HepG2 (cell line): ENCODE measurements around the gene JAGN1. TPM values are rescaled to one million over a fixed set of nuclear protein-coding genes. Genes with fewer than 3 reads are reported as not detected.
A peak's percentile ranks its signal among the peaks of the same experiment; 100 is the strongest.

Experiments used
- AGO1 ChIP-seq: fragments of 200-400 bp; formaldehyde crosslinking; IDR thresholded peaks from 2 replicates; pipeline ENCODE4 v1.6.1; 2017; ENCODE audit warnings: mild to moderate bottlenecking, low read depth, low read length, moderate library complexity; ENCODE audit not compliant: poor library complexity, severe bottlenecking
- FIP1L1 ChIP-seq: fragments of 200-400 bp; formaldehyde crosslinking; IDR thresholded peaks from 2 replicates; pipeline ENCODE4 v1.6.1; 2018; ENCODE audit warnings: low read depth, mild to moderate bottlenecking, low read length, moderate library complexity, borderline replicate concordance; ENCODE audit not compliant: insufficient read depth
- IRX3 ChIP-seq: sonication (generic); formaldehyde crosslinking; IDR thresholded peaks from 2 replicates; pipeline ENCODE4 v1.8.1; 2023; ENCODE audit warnings: mild to moderate bottlenecking, low read depth, missing genetic modification reagents, borderline replicate concordance
- ISL2 ChIP-seq: sonication (generic); formaldehyde crosslinking; IDR thresholded peaks from 2 replicates; pipeline ENCODE4 v1.5.0; 2020; ENCODE audit warnings: missing genetic modification reagents
- MZF1 ChIP-seq: sonication (generic); formaldehyde crosslinking; IDR thresholded peaks from 2 replicates; pipeline ENCODE4 v1.8.1; 2023; ENCODE audit warnings: mild to moderate bottlenecking, missing genetic modification reagents, borderline replicate concordance
- XBP1 ChIP-seq: sonication (generic); formaldehyde crosslinking; IDR thresholded peaks from 2 replicates; pipeline ENCODE4 v1.5.0; 2020; ENCODE audit warnings: missing genetic modification reagents
- ZNF441 ChIP-seq: sonication (generic); formaldehyde crosslinking; IDR thresholded peaks from 2 replicates; pipeline ENCODE4 v1.7.0; 2021; ENCODE audit warnings: missing genetic modification reagents, borderline replicate concordance
- ZNF543 ChIP-seq: sonication (generic); formaldehyde crosslinking; IDR thresholded peaks from 2 replicates; pipeline ENCODE4 v1.4.0; 2020; ENCODE audit warnings: mild to moderate bottlenecking, missing genetic modification reagents
- ZNF788 ChIP-seq: sonication (generic); formaldehyde crosslinking; IDR thresholded peaks from 2 replicates; pipeline ENCODE4 v1.5.0; 2020; ENCODE audit warnings: mild to moderate bottlenecking, missing genetic modification reagents, borderline replicate concordance
- polyA plus RNA-seq, 8 experiments: library from polyadenylated mRNA; depleted of rRNA in 3 of 8; stranded (reverse) in 7 of 8; unstranded in 1 of 8; fragments of >200 nt; fragmentation: Illumina TruSeq in 4 of 8; extraction: Trizol in 4 of 8; gene quantifications; 2 replicates each; pipeline versions ENCODE4 v1.2.1 to v1.2.3, GENCODE V29; 2011 to 2016; ENCODE audit warnings: low read depth in 4 of 8, missing spikeins in 1 of 8, mixed read lengths in 1 of 8; ENCODE audit not compliant: insufficient read depth in 1 of 8
- total RNA-seq, 5 experiments: library from RNA; depleted of rRNA; stranded (reverse); fragments of >200 nt; fragmentation: Illumina TruSeq; extraction: Trizol; gene quantifications; 2 replicates each; pipeline ENCODE4 v1.2.3, GENCODE V29; 2016; ENCODE audit warnings: low read depth in 1 of 5
- TF ChIP-seq, protein P1 (sequence below): sonication (generic); formaldehyde crosslinking; conservative IDR thresholded peaks from 2 replicates; pipeline ENCODE4 v1.4.0; 2020; ENCODE audit warnings: missing genetic modification reagents
- TF ChIP-seq, protein P2 (sequence below): sonication (generic); formaldehyde crosslinking; IDR thresholded peaks from 2 replicates; pipeline ENCODE4 v1.4.0; 2020; ENCODE audit warnings: missing genetic modification reagents
- TF ChIP-seq, protein P3 (sequence below): IDR thresholded peaks from 2 replicates; pipeline ENCODE4 v1.6.1; 2018; ENCODE audit warnings: missing genetic modification reagents, mild to moderate bottlenecking, missing compliant biosample characterization
- TF ChIP-seq, protein P4 (sequence below), 2 experiments: fragments of 450-650 bp in 1 of 2; sonication (generic) in 1 of 2; formaldehyde crosslinking; IDR thresholded peaks; 2 replicates each; pipeline versions ENCODE4 v1.5.0 to v1.8.0; 2020 to 2022; ENCODE audit warnings: mild to moderate bottlenecking in 1 of 2, missing genetic modification reagents in 1 of 2
- TF ChIP-seq, protein P5 (sequence below): sonication (generic); formaldehyde crosslinking; IDR thresholded peaks from 2 replicates; pipeline ENCODE4 v1.5.0; 2020; ENCODE audit warnings: mild to moderate bottlenecking, missing genetic modification reagents
- TF ChIP-seq, protein P6 (sequence below): sonication (generic); formaldehyde crosslinking; conservative IDR thresholded peaks from 2 replicates; pipeline ENCODE4 v1.4.0; 2020; ENCODE audit warnings: mild to moderate bottlenecking, missing genetic modification reagents, moderate library complexity

JAGN1 gene
- total and polyA plus RNA-seq, 2 of the 13 experiments (the other 11 are each of a cell fraction or from before 2014, with no cell fraction given) = 49.9 to 50.9 TPM

DNA sequence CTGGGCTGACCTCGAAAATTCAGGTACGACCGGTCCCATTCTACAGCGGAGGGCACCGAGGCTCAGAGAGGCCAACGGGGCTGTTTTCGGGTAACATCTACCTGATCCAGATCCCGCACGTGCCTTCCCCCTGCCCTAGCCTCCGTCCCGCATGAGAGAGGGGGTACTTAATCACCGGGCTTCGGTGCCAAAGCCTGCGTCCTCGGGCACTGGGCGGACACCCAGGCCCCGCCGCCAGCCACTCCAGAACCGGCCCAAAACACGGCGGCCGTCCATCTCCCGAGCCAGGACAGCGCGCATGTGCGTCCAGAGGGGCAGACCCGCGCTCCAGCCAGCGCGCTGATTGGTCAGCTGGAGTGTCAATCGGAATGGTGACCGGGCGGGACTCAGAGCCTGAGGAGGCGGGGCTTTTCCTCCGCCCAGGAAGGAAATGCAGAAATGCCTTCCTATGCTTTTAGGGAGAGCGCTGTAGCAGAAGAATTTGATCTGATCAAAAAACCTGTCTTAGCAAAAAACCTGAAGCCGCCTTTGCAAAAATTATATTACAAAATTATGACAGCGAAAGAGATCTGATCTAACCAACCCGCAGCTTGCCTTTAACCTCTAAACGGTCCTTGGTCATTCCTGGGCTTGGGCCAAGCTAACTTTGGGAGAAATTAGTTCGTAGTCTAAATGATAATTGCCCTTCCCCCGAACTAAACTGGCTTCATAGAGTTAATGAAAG is 46.5 kb upstream of the JAGN1 start, which contains the start of gene RPUSD3 (continued):
- TF ChIP-seq, protein P1, sequence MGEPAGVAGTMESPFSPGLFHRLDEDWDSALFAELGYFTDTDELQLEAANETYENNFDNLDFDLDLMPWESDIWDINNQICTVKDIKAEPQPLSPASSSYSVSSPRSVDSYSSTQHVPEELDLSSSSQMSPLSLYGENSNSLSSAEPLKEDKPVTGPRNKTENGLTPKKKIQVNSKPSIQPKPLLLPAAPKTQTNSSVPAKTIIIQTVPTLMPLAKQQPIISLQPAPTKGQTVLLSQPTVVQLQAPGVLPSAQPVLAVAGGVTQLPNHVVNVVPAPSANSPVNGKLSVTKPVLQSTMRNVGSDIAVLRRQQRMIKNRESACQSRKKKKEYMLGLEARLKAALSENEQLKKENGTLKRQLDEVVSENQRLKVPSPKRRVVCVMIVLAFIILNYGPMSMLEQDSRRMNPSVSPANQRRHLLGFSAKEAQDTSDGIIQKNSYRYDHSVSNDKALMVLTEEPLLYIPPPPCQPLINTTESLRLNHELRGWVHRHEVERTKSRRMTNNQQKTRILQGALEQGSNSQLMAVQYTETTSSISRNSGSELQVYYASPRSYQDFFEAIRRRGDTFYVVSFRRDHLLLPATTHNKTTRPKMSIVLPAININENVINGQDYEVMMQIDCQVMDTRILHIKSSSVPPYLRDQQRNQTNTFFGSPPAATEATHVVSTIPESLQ (CRISPR knock-in tag) = no peak
- TF ChIP-seq, protein P2, sequence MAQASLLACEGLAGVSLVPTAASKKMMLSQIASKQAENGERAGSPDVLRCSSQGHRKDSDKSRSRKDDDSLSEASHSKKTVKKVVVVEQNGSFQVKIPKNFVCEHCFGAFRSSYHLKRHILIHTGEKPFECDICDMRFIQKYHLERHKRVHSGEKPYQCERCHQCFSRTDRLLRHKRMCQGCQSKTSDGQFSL (CRISPR knock-in tag) = no peak
- TF ChIP-seq AGO1 (no peak), XBP1 (CRISPR knock-in tag) (no peak), IRX3 (CRISPR knock-in tag) (no peak), ISL2 (CRISPR knock-in tag) (no peak), MZF1 (CRISPR knock-in tag) (no peak), ZNF543 (no peak), ZNF441 (CRISPR knock-in tag) (no peak), FIP1L1 (no peak), ZNF788 (CRISPR knock-in tag) (no peak)
- TF ChIP-seq, protein P3, sequence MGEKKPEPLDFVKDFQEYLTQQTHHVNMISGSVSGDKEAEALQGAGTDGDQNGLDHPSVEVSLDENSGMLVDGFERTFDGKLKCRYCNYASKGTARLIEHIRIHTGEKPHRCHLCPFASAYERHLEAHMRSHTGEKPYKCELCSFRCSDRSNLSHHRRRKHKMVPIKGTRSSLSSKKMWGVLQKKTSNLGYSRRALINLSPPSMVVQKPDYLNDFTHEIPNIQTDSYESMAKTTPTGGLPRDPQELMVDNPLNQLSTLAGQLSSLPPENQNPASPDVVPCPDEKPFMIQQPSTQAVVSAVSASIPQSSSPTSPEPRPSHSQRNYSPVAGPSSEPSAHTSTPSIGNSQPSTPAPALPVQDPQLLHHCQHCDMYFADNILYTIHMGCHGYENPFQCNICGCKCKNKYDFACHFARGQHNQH (CRISPR knock-in tag) = peak; percentile 21; the same call in 1 of the 2 replicates
- TF ChIP-seq, protein P4, sequence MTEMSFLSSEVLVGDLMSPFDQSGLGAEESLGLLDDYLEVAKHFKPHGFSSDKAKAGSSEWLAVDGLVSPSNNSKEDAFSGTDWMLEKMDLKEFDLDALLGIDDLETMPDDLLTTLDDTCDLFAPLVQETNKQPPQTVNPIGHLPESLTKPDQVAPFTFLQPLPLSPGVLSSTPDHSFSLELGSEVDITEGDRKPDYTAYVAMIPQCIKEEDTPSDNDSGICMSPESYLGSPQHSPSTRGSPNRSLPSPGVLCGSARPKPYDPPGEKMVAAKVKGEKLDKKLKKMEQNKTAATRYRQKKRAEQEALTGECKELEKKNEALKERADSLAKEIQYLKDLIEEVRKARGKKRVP (CRISPR knock-in tag; IDR thresholded peaks at IDR 0.05) = no peak
- TF ChIP-seq, protein P5, sequence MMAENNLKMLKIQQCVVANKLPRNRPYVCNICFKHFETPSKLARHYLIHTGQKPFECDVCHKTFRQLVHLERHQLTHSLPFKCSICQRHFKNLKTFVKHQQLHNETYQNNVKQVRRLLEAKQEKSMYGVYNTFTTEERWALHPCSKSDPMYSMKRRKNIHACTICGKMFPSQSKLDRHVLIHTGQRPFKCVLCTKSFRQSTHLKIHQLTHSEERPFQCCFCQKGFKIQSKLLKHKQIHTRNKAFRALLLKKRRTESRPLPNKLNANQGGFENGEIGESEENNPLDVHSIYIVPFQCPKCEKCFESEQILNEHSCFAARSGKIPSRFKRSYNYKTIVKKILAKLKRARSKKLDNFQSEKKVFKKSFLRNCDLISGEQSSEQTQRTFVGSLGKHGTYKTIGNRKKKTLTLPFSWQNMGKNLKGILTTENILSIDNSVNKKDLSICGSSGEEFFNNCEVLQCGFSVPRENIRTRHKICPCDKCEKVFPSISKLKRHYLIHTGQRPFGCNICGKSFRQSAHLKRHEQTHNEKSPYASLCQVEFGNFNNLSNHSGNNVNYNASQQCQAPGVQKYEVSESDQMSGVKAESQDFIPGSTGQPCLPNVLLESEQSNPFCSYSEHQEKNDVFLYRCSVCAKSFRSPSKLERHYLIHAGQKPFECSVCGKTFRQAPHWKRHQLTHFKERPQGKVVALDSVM (CRISPR knock-in tag) = no peak
- TF ChIP-seq, protein P6, sequence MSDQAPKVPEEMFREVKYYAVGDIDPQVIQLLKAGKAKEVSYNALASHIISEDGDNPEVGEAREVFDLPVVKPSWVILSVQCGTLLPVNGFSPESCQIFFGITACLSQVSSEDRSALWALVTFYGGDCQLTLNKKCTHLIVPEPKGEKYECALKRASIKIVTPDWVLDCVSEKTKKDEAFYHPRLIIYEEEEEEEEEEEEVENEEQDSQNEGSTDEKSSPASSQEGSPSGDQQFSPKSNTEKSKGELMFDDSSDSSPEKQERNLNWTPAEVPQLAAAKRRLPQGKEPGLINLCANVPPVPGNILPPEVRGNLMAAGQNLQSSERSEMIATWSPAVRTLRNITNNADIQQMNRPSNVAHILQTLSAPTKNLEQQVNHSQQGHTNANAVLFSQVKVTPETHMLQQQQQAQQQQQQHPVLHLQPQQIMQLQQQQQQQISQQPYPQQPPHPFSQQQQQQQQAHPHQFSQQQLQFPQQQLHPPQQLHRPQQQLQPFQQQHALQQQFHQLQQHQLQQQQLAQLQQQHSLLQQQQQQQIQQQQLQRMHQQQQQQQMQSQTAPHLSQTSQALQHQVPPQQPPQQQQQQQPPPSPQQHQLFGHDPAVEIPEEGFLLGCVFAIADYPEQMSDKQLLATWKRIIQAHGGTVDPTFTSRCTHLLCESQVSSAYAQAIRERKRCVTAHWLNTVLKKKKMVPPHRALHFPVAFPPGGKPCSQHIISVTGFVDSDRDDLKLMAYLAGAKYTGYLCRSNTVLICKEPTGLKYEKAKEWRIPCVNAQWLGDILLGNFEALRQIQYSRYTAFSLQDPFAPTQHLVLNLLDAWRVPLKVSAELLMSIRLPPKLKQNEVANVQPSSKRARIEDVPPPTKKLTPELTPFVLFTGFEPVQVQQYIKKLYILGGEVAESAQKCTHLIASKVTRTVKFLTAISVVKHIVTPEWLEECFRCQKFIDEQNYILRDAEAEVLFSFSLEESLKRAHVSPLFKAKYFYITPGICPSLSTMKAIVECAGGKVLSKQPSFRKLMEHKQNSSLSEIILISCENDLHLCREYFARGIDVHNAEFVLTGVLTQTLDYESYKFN (CRISPR knock-in tag) = peak; percentile 44; the same call in 1 of the 2 replicates
